A549 (cell line): ENCODE measurements around the gene OR2AT4. TPM values are rescaled to one million over a fixed set of nuclear protein-coding genes. Genes with fewer than 3 reads are reported as not detected.

Experiments used
- ATAC-seq, 2 experiments: fragments of 200-7000 bp in 1 of 2; fragments of >200 bp in 1 of 2; cut with Nextera tagmentation in 1 of 2; cut with Tn5 transposase in 1 of 2; 3 replicates each; pipeline versions ENCODE4 v1.8.0 to v1.9.1; 2018 to 2020; ENCODE audit warnings: mild to moderate bottlenecking in 1 of 2, moderate library complexity in 1 of 2
- CTCF ChIA-PET: fragments of 300-600 bp; sonication (Branson Sonifier 250); formaldehyde crosslinking; extraction: SDS; loops from one replicate; lab custom pipeline; 2021; ENCODE audit warnings: antibody characterized with exemption, inconsistent platforms; lab: Yijun Ruan, JAX
- POLR2A ChIA-PET: fragments of 350-600 bp; formaldehyde crosslinking; extraction: SDS; loops from one replicate; lab custom pipeline; 2021; ENCODE audit warnings: antibody characterized with exemption, inconsistent platforms; lab: Yijun Ruan, JAX
- DNase-seq, 2 experiments: peaks; one replicate each; pipeline versions ENCODE4 v3.0.0 to v3.0.0-alpha.2; 2011 to 2016; ENCODE audit warnings: low read depth in 1 of 2, low spot score in 1 of 2
- FAIRE-seq: peaks from 2 replicates; lab custom pipeline; 2011; peaks lifted over from hg19 to GRCh38; lab: Jason Lieb, UNC
- H3K27ac ChIP-seq, 2 experiments: fragments of >200 bp; sonication (Bioruptor Twin); formaldehyde crosslinking; 3 replicates each; pipeline ENCODE4 v1.5.1; 2016 to 2017
- H3K4me1 ChIP-seq: fragments of >200 bp; sonication (Bioruptor Twin); formaldehyde crosslinking; 3 replicates; pipeline ENCODE4 v1.6.1; 2016
- H3K4me2 ChIP-seq: fragments of >200 bp; sonication (Bioruptor Twin); formaldehyde crosslinking; 3 replicates; pipeline ENCODE4 v1.6.1; 2016
- H3K4me3 ChIP-seq: fragments of >200 bp; sonication (Bioruptor Twin); formaldehyde crosslinking; 3 replicates; pipeline ENCODE4 v1.5.1; 2016
- H3K9me3 ChIP-seq: fragments of >200 bp; sonication (Bioruptor Twin); formaldehyde crosslinking; 3 replicates; pipeline ENCODE4 v1.6.1; 2016
- CBX8 ChIP-seq: fragments of 200-600 bp; sonication (generic); IDR thresholded peaks from 2 replicates; pipeline ENCODE4 v1.6.1; 2016
- CHD2 ChIP-seq: fragments of 150-350 bp; IDR thresholded peaks from 2 replicates; pipeline ENCODE4 v1.6.1; 2014; ENCODE audit warnings: low read length; ENCODE audit not compliant: partially characterized antibody
- E2F6 ChIP-seq: IDR thresholded peaks from 2 replicates; pipeline ENCODE4 v1.6.1; 2012; ENCODE audit warnings: low read depth, borderline replicate concordance
- EHMT2 ChIP-seq: fragments of 200-600 bp; sonication (generic); IDR thresholded peaks from 2 replicates; pipeline ENCODE4 v1.6.1; 2016; ENCODE audit warnings: antibody characterized with exemption, low read depth, mild to moderate bottlenecking, moderate library complexity
- ELK1 ChIP-seq: fragments of 150-350 bp; IDR thresholded peaks from 2 replicates; pipeline ENCODE4 v1.6.1; 2014; ENCODE audit warnings: low read depth, mild to moderate bottlenecking, low read length
- ESRRA ChIP-seq: fragments of 150-350 bp; IDR thresholded peaks from 2 replicates; pipeline ENCODE4 v1.6.1; 2014; ENCODE audit warnings: mild to moderate bottlenecking, low read length, borderline replicate concordance
- FOSB ChIP-seq: fragments of 250-450 bp; sonication (Bioruptor Pico); IDR thresholded peaks from 2 replicates; pipeline ENCODE4 v1.5.0; 2020; ENCODE audit warnings: mild to moderate bottlenecking, moderate library complexity
- FOXS1 ChIP-seq: fragments of 250-450 bp; sonication (Bioruptor Pico); IDR thresholded peaks from 2 replicates; pipeline ENCODE4 v1.5.0; 2020; ENCODE audit warnings: mild to moderate bottlenecking, moderate library complexity
- HDAC2 ChIP-seq: fragments of 200-600 bp; sonication (generic); IDR thresholded peaks from 2 replicates; pipeline ENCODE4 v1.6.1; 2016
- HMGXB4 ChIP-seq: fragments of 250-450 bp; sonication (Bioruptor Pico); IDR thresholded peaks from 2 replicates; pipeline ENCODE4 v1.5.0; 2021; ENCODE audit warnings: mild to moderate bottlenecking, moderate library complexity, borderline replicate concordance
- HOXB5 ChIP-seq: fragments of 250-450 bp; sonication (Bioruptor Pico); IDR thresholded peaks from 2 replicates; pipeline ENCODE4 v1.5.0; 2020; ENCODE audit warnings: mild to moderate bottlenecking, moderate library complexity
- MAFK ChIP-seq: fragments of 450-650 bp; IDR thresholded peaks from 2 replicates; pipeline ENCODE4 v1.6.1; 2014; ENCODE audit not compliant: partially characterized antibody
- MYC ChIP-seq: IDR thresholded peaks from 2 replicates; pipeline ENCODE4 v1.6.1; 2012; ENCODE audit warnings: mild to moderate bottlenecking, inconsistent platforms, low read length, improper control_type of control experiment, borderline replicate concordance
- NFE2L2 ChIP-seq: fragments of 150-350 bp; conservative IDR thresholded peaks from 2 replicates; pipeline ENCODE4 v1.6.1; 2014; ENCODE audit warnings: low read length
- POLR2AphosphoS2 ChIP-seq: conservative IDR thresholded peaks from 2 replicates; pipeline ENCODE4 v1.6.1; 2012; ENCODE audit warnings: low read length, improper control_type of control experiment, inconsistent platforms
- RAD21 ChIP-seq, 2 experiments: fragments of >200 bp in 1 of 2; sonication (Bioruptor Twin) in 1 of 2; formaldehyde crosslinking in 1 of 2; IDR thresholded peaks in 1 of 2; conservative IDR thresholded peaks in 1 of 2; 2 replicates in 1 of 2; 3 replicates in 1 of 2; pipeline ENCODE4 v1.6.1; 2012 to 2018; ENCODE audit warnings: inconsistent platforms in 1 of 2
- SMC3 ChIP-seq: fragments of >200 bp; sonication (Bioruptor Twin); formaldehyde crosslinking; IDR thresholded peaks from 3 replicates; pipeline ENCODE4 v1.6.1; 2018; ENCODE audit warnings: inconsistent platforms
- ZC3H11A ChIP-seq: fragments of 450-650 bp; IDR thresholded peaks from 2 replicates; pipeline ENCODE4 v1.6.1; 2014; ENCODE audit warnings: antibody characterized with exemption, mild to moderate bottlenecking
- ZFP36 ChIP-seq: fragments of 450-650 bp; IDR thresholded peaks from 2 replicates; pipeline ENCODE4 v1.6.1; 2014; ENCODE audit warnings: borderline replicate concordance; ENCODE audit not compliant: partially characterized antibody
- ZNF302 ChIP-seq: fragments of 250-450 bp; sonication (Bioruptor Pico); IDR thresholded peaks from 2 replicates; pipeline ENCODE4 v1.9.0; 2021; ENCODE audit warnings: inconsistent platforms, mild to moderate bottlenecking, moderate library complexity
- ZSCAN20 ChIP-seq: fragments of 250-450 bp; sonication (Bioruptor Pico); IDR thresholded peaks from 2 replicates; pipeline ENCODE4 v1.8.0; 2022; ENCODE audit warnings: mild to moderate bottlenecking, moderate library complexity
- WGBS: methylation state at CpG from one replicate; pipeline ENCODE4 v1.1.6; 2017; ENCODE audit errors: missing lambda C conversion rate; 5-methylcytosine and 5-hydroxymethylcytosine counted together
- polyA plus RNA-seq, 4 experiments: library from polyadenylated mRNA; depleted of rRNA in 3 of 4; stranded (reverse); fragments of >200 nt; fragmentation: RNase III in 1 of 4; extraction: RNeasy Plus Mini Kit Qiagen cat#74134 plus additional on column Dnase treatment in 1 of 4; gene quantifications; 2 replicates in 3 of 4; 3 replicates in 1 of 4; pipeline ENCODE4 v1.2.3, GENCODE V29; 2011 to 2017

The OR2AT4 gene
- polyA plus RNA-seq, 2 of the 4 experiments (the other 2 are of a cell fraction), result 0.01 TPM; not detected in 1

GRCh38 chr11:75118577-75118976 lies 21.9 kb upstream of the OR2AT4 start:
- ChIA-PET POLR2A (no interaction called here), CTCF (interaction anchor here (0.9 to 2.3 kb wide), 4 partner anchors 19 to 123 kb away, joined by 3 to 8 read pairs (median 4); no protein-coding TSS in a partner anchor)
- WGBS, result 0% methylated on average over 1 of the region's 1 CpG
- FAIRE-seq, result no peak
- H3K27ac ChIP-seq, result no peak overlapping the region
- no peak for DNase-seq
- peaks cover 22% of the 10 kb centered on the region; the same call in 2 of the 3 replicates for H3K9me3 ChIP-seq
- no peak for ATAC-seq
- no peaks in the 10 kb centered on the region for H3K4me1 ChIP-seq
- H3K4me2 ChIP-seq, result no peak overlapping the region
- no peak for TF ChIP-seq SMC3
- no peak for TF ChIP-seq CBX8
- no peak for TF ChIP-seq ELK1
- TF ChIP-seq E2F6, result no peak
- TF ChIP-seq CHD2, result no peak
- no peak overlapping the region for H3K4me3 ChIP-seq

GRCh38 chr11:75114465-75114864 lies 17.8 kb upstream of the OR2AT4 start:
- no peak for TF ChIP-seq HOXB5 (CRISPR knock-in tag)
- no peak for TF ChIP-seq HMGXB4 (CRISPR knock-in tag)
- no peak for TF ChIP-seq HDAC2
- TF ChIP-seq POLR2AphosphoS2, result no peak
- TF ChIP-seq FOSB (CRISPR knock-in tag), result no peak
- TF ChIP-seq ESRRA, result no peak
- TF ChIP-seq FOXS1 (CRISPR knock-in tag), result no peak
- TF ChIP-seq ZNF302 (CRISPR knock-in tag), result no peak
- no peak for TF ChIP-seq NFE2L2
- no peak for TF ChIP-seq ZSCAN20 (CRISPR knock-in tag)
- TF ChIP-seq RAD21 (conservative IDR thresholded peaks at IDR 0.05 in 1 of 2, IDR thresholded peaks at IDR 0.05 in 1 of 2), result no peak
- no peak for TF ChIP-seq MAFK
- TF ChIP-seq MYC, result no peak
- TF ChIP-seq EHMT2, result no peak
- FAIRE-seq (no peak), ATAC-seq (no peak), DNase-seq (no peak)
- Histone ChIP-seq H3K27ac (no peak overlapping the region), H3K9me3 (peaks cover 27% of the 10 kb centered on the region; the same call in 2 of the 3 replicates), H3K4me2 (no peak overlapping the region), H3K4me1 (no peaks in the 10 kb centered on the region), H3K4me3 (no peak overlapping the region)
- POLR2A ChIA-PET, result no interaction called here
- CTCF ChIA-PET, result interaction anchor here (1.0 kb wide), 1 partner anchor 18 kb away, joined by 3 read pairs; the partner anchor contains the start of gene OR2AT4
- 80% methylated on average over 2 of the region's 2 CpGs for WGBS

- WGBS, result 4% methylated on average over 1 of the region's 1 CpG
- H3K27ac ChIP-seq, result no peak overlapping the region
- no peak for FAIRE-seq
- no peak overlapping the region for H3K4me2 ChIP-seq
- TF ChIP-seq POLR2AphosphoS2, result no peak
- no peak for TF ChIP-seq FOXS1 (CRISPR knock-in tag)
- no peak for TF ChIP-seq ZFP36
- no peak for TF ChIP-seq MAFK
- TF ChIP-seq CBX8, result no peak
- no peak for TF ChIP-seq ZC3H11A
- TF ChIP-seq MYC, result no peak
- ATAC-seq, result no peak
- peaks cover 16% of the 10 kb centered on the region; the same call in 2 of the 3 replicates for H3K9me3 ChIP-seq
- H3K4me3 ChIP-seq, result no peak overlapping the region
- CTCF ChIA-PET, result interaction anchor here (0.9 to 1.4 kb wide), 3 partner anchors 28 to 129 kb away, joined by 3 to 6 read pairs (median 4); no protein-coding TSS in a partner anchor
- POLR2A ChIA-PET, result no interaction called here
- no peak for DNase-seq
- H3K4me1 ChIP-seq, result no peaks in the 10 kb centered on the region
Observed at GRCh38 chr11:75113030-75113429, 16.4 kb upstream of the OR2AT4 start.
